ENCODE measurements around the gene CNTNAP2. TPM values are rescaled to one million over a fixed set of nuclear protein-coding genes. Genes with fewer than 3 reads are reported as not detected.

CNTNAP2 gene
- total RNA-seq, 4 donors from 2014 or later: 0.29 to 0.88 (median 0.33) TPM; not detected in 1

- no peak overlapping the region for H3K4me3 ChIP-seq (replicated peaks in 1 of 3)
- no peak for DNase-seq
Observed at GRCh38 chr7:147492606-147493005, 1376.0 kb downstream of the CNTNAP2 start.

GRCh38 chr7:147496209-147496608 lies 1379.6 kb downstream of the CNTNAP2 start:
- 37 to 87% methylated on average over 1 of the region's 1 CpG for WGBS, 2 donors
- intact Hi-C loops (cut with DNase I): no loop called here
- Histone ChIP-seq H3K4me3 (replicated peaks in 1 of 3) (no peak overlapping the region), H3K4me1 (no peaks in the 10 kb centered on the region), H3K27me3 (no peaks in the 10 kb centered on the region), H3K27ac (no peak overlapping the region), H3K9me3 (no peaks in the 10 kb centered on the region), H3K36me3 (no peaks in the 10 kb centered on the region)
- DNase-seq: no peak
- TF ChIP-seq POLR2A (IDR thresholded peaks at IDR 0.05): no peak
- no peak for TF ChIP-seq CTCF (IDR thresholded peaks at IDR 0.05)

More at GRCh38 chr7:147492606-147493005, 1376.0 kb downstream of the CNTNAP2 start:
- intact Hi-C loops (cut with DNase I): no loop called here
- H3K27me3 ChIP-seq: no peaks in the 10 kb centered on the region
- 91% methylated on average over 4 of the region's 4 CpGs for WGBS, 2 donors
- no peaks in the 10 kb centered on the region for H3K36me3 ChIP-seq
- no peaks in the 10 kb centered on the region for H3K4me1 ChIP-seq
- TF ChIP-seq POLR2A (IDR thresholded peaks at IDR 0.05) (no peak), CTCF (IDR thresholded peaks at IDR 0.05) (no peak)
- H3K27ac ChIP-seq: no peak overlapping the region
- no peaks in the 10 kb centered on the region for H3K9me3 ChIP-seq

GRCh38 chr7:147497246-147497645 lies 1380.6 kb downstream of the CNTNAP2 start:
- 94 to 96% methylated on average over 1 of the region's 1 CpG for WGBS, 2 donors
- H3K9me3 ChIP-seq: no peaks in the 10 kb centered on the region
- H3K27ac ChIP-seq: no peak overlapping the region
- H3K27me3 ChIP-seq: no peaks in the 10 kb centered on the region
- no peaks in the 10 kb centered on the region for H3K4me1 ChIP-seq
- DNase-seq: no peak
- intact Hi-C loops (cut with DNase I): no loop called here
- H3K4me3 ChIP-seq (replicated peaks in 1 of 3): no peak overlapping the region
- H3K36me3 ChIP-seq: no peaks in the 10 kb centered on the region
- TF ChIP-seq CTCF (IDR thresholded peaks at IDR 0.05) (no peak), POLR2A (IDR thresholded peaks at IDR 0.05) (no peak)

GRCh38 chr7:147498081-147498480 lies 1381.5 kb downstream of the CNTNAP2 start:
- Histone ChIP-seq H3K9me3 (no peaks in the 10 kb centered on the region), H3K4me3 (replicated peaks in 1 of 3) (no peak overlapping the region), H3K36me3 (no peaks in the 10 kb centered on the region), H3K4me1 (no peaks in the 10 kb centered on the region), H3K27ac (no peak overlapping the region), H3K27me3 (no peaks in the 10 kb centered on the region)
- TF ChIP-seq CTCF (IDR thresholded peaks at IDR 0.05) (no peak), POLR2A (IDR thresholded peaks at IDR 0.05) (no peak)
- intact Hi-C loops (cut with DNase I): no loop called here
- 95 to 98% methylated on average over 2 of the region's 2 CpGs for WGBS, 2 donors
- DNase-seq: no peak

- Histone ChIP-seq H3K4me1 (no peaks in the 10 kb centered on the region), H3K36me3 (no peaks in the 10 kb centered on the region), H3K9me3 (no peaks in the 10 kb centered on the region), H3K27me3 (no peaks in the 10 kb centered on the region), H3K27ac (no peak overlapping the region), H3K4me3 (replicated peaks in 1 of 3) (no peak overlapping the region)
- WGBS, 2 donors: 71 to 84% methylated on average over 3 of the region's 3 CpGs
- intact Hi-C loops (cut with DNase I): no loop called here
- no peak for TF ChIP-seq CTCF (IDR thresholded peaks at IDR 0.05)
- no peak for TF ChIP-seq POLR2A (IDR thresholded peaks at IDR 0.05)
- no peak for DNase-seq
Observed at GRCh38 chr7:147509035-147509501, 1392.5 kb downstream of the CNTNAP2 start.
